DMS 273 (cell line): ENCODE measurements around the gene OPRL1.
A peak's percentile ranks its signal among the peaks of the same experiment; 100 is the strongest.

Experiments
- DNase-seq: peaks from one replicate; lab custom pipeline; 2025; ENCODE audit not compliant: unreplicated experiment; lab: John Stamatoyannopoulos, UW

The OPRL1 gene

GRCh38 chr20:64042054-64042781 lies 37.7 kb upstream of the OPRL1 start:
- no peak for DNase-seq

GRCh38 chr20:64043768-64044167 lies 36.1 kb upstream of the OPRL1 start:
- no peak for DNase-seq

GRCh38 chr20:64044484-64045247 lies 35.2 kb upstream of the OPRL1 start:
- peak; percentile 84 for DNase-seq

GRCh38 chr20:64045346-64046011 lies 34.4 kb upstream of the OPRL1 start:
- DNase-seq, result no peak

- no peak for DNase-seq
Measured at GRCh38 chr20:64047046-64047389, 32.9 kb upstream of the OPRL1 start.

- no peak for DNase-seq
Measured at GRCh38 chr20:64047968-64048401, 31.9 kb upstream of the OPRL1 start.

- no peak for DNase-seq
Measured at GRCh38 chr20:64048402-64049044, 31.4 kb upstream of the OPRL1 start.

GRCh38 chr20:64049060-64049877 lies 30.6 kb upstream of the OPRL1 start, which contains the start of gene SOX18:
Gene SOX18, minus strand, starts transcription at chr20:64049639. Its CDS starts 123 bp downstream, at chr20:64049516.
- DNase-seq, result peak; percentile 79

GRCh38 chr20:64049878-64050260 lies 30.0 kb upstream of the OPRL1 start:
- peak; percentile 61 for DNase-seq

- DNase-seq, result no peak
Measured at GRCh38 chr20:64050261-64051032, 29.4 kb upstream of the OPRL1 start.

- no peak for DNase-seq
Measured at GRCh38 chr20:64051033-64051452, 28.8 kb upstream of the OPRL1 start.

- DNase-seq, result peak; percentile 49
Measured at GRCh38 chr20:64051561-64052325, 28.1 kb upstream of the OPRL1 start.

GRCh38 chr20:64052326-64052722 lies 27.6 kb upstream of the OPRL1 start:
- no peak for DNase-seq

- DNase-seq, result no peak
Measured at GRCh38 chr20:64052987-64053840, 26.7 kb upstream of the OPRL1 start.

GRCh38 chr20:64053841-64054661 lies 25.8 kb upstream of the OPRL1 start:
- DNase-seq, result peak; percentile 75

- DNase-seq, result peak; percentile 86
Measured at GRCh38 chr20:64055396-64055892, 24.4 kb upstream of the OPRL1 start.
